Esophagus muscularis mucosa (tissue), 4 donors: ENCODE results near the gene COMMD6. TPM values are rescaled to one million over a fixed set of nuclear protein-coding genes. Genes with fewer than 3 reads are reported as not detected.
A peak's percentile ranks its signal among the peaks of the same experiment; 100 is the strongest.
"Not testable (repeated sequence)": the region's sequence is repeated elsewhere in the genome, so short reads cannot be mapped to it uniquely, and the experiment has no call there.

Source experiments
- DNase-seq: peaks from one replicate; pipeline ENCODE4 v3.0.0-alpha.2; 2017; ENCODE audit errors: extremely low spot score
- H3K27ac ChIP-seq, 4 donors: fragments of 200-600 bp; sonication (generic); replicated peaks in 1 of 4; 1 replicate in 3 of 4; 2 replicates in 1 of 4; pipeline ENCODE4 v1.5.1; 2016 to 2019; ENCODE audit warnings: mild to moderate bottlenecking in 1 of 4
- H3K27me3 ChIP-seq, 4 donors: fragments of 200-600 bp; sonication (generic); one replicate each; pipeline versions ENCODE4 v1.5.1 to v1.6.0; 2016 to 2019
- H3K36me3 ChIP-seq, 4 donors: fragments of 200-600 bp; sonication (generic); one replicate each; pipeline ENCODE4 v1.5.1; 2016 to 2019
- H3K4me1 ChIP-seq, 4 donors: fragments of 200-600 bp; sonication (generic); one replicate each; pipeline ENCODE4 v1.5.1; 2016 to 2019
- H3K4me3 ChIP-seq, 4 donors: fragments of 200-600 bp; sonication (generic); 1 replicate in 2 of 4; 2 replicates in 2 of 4; pipeline ENCODE4 v1.5.1; 2016 to 2019; ENCODE audit warnings: mild to moderate bottlenecking in 4 of 4, moderate library complexity in 1 of 4
- H3K9me3 ChIP-seq, 4 donors: fragments of 200-600 bp; sonication (generic); 1 replicate in 3 of 4; 2 replicates in 1 of 4; pipeline ENCODE4 v1.5.1; 2016 to 2019
- EP300 ChIP-seq: sonication (generic); formaldehyde crosslinking; IDR thresholded peaks from one replicate; pipeline ENCODE4 v1.6.1; 2017; ENCODE audit warnings: antibody characterized with exemption
- POLR2A ChIP-seq: fragments of 450-650 bp; IDR thresholded peaks from one replicate; pipeline ENCODE4 v1.6.1; 2017; ENCODE audit warnings: antibody characterized with exemption, moderate library complexity, mild to moderate bottlenecking, low read depth
- POLR2AphosphoS5 ChIP-seq, 2 donors: sonication (generic); formaldehyde crosslinking; IDR thresholded peaks; one replicate each; pipeline ENCODE4 v1.6.1; 2017; ENCODE audit warnings: antibody characterized with exemption in 2 of 2
- WGBS: methylation state at CpG from one replicate; pipeline ENCODE4 v1.1.5; 2018; 5-methylcytosine and 5-hydroxymethylcytosine counted together
- intact Hi-C: fragments of 100-400 bp; cut with DNase I; formaldehyde crosslinking; loops from one replicate; pipeline ENCODE4 v1.15.1; 2023
- total RNA-seq, 4 donors: library from RNA; depleted of rRNA; stranded (reverse); fragments of >200 nt; gene quantifications; one replicate each; pipeline versions ENCODE4 v1.1.0 to v1.2.1, GENCODE V29; 2016
- TF ChIP-seq, protein P1 (sequence below), 3 experiments: fragments of 200-600 bp in 2 of 3; fragments of 450-650 bp in 1 of 3; sonication (generic) in 2 of 3; IDR thresholded peaks; one replicate each; pipeline ENCODE4 v1.5.1; 2017 to 2019; ENCODE audit warnings: antibody characterized with exemption in 3 of 3, mild to moderate bottlenecking in 2 of 3, moderate library complexity in 1 of 3

COMMD6 gene
- total RNA-seq, 4 donors from 2014 or later: 83.2 to 156 (median 109) TPM

DNA sequence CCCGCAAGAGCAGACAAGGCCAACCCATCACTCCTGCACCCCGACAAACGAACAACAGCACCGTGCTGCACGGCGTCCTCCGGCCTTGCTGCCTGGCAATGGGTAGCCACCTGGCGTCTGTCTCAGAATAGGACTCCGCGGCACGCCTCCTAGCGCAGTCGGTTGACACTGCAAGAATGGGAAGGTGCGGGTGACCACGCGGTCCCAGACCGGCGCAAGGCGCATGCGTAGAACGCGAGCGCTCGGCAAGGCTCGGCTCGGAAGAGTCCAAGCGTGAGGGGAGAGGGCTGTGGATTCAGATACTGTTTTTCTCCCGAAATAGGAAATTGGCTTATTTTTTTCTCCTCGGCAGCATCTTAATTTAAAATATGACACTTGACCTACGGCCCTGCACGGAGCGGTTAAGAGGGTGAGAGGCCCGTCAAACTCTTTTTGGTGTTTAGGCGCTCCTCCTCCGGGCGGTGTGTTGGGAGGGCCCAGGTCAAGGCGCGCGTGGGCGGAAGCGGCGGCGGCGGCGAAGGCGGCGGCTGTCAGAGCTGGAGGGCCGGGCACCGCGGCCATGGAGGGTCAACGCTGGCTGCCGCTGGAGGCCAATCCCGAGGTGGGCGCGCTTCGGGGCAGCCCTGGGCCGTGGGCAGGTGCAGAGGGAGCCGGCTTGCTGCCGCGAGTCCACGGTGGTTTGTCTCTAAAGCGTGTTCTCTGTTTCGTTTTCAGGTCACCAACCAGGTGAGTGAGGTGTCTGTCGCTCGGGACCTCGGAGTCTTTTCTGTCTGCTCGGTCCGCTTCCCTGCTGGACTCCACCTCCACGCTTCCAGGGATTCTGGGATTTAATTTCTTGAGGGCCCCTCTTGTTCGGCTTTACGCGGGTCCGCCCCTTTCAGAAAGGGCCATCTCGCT lies 11.9 kb upstream of the COMMD6 start, which contains the start of gene UCHL3:
UCHL3 (plus strand) TSS at position 530 of the 897 bp plus-strand sequence; CDS start at position 560, 30 bp downstream.
- WGBS: under 1% methylated on average over 41 of the region's 74 CpGs
- no peaks in the 10 kb centered on the region for H3K9me3 ChIP-seq
- no peaks in the 10 kb centered on the region for H3K27me3 ChIP-seq
- H3K4me1 ChIP-seq: peaks cover 4 to 20% (median 17%) of the 10 kb centered on the region in 4 donors
- TF ChIP-seq EP300 (no peak), POLR2AphosphoS5 (IDR thresholded peaks at IDR 0.05) (peak; percentile 71 to 91), POLR2A (no peak)
- TF ChIP-seq, protein P1, sequence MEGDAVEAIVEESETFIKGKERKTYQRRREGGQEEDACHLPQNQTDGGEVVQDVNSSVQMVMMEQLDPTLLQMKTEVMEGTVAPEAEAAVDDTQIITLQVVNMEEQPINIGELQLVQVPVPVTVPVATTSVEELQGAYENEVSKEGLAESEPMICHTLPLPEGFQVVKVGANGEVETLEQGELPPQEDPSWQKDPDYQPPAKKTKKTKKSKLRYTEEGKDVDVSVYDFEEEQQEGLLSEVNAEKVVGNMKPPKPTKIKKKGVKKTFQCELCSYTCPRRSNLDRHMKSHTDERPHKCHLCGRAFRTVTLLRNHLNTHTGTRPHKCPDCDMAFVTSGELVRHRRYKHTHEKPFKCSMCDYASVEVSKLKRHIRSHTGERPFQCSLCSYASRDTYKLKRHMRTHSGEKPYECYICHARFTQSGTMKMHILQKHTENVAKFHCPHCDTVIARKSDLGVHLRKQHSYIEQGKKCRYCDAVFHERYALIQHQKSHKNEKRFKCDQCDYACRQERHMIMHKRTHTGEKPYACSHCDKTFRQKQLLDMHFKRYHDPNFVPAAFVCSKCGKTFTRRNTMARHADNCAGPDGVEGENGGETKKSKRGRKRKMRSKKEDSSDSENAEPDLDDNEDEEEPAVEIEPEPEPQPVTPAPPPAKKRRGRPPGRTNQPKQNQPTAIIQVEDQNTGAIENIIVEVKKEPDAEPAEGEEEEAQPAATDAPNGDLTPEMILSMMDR (IDR thresholded peaks at IDR 0.05): peak; percentile 85 to 90 (median 87)
- H3K27ac ChIP-seq: peak within 1 kb of the TSS; percentile 54 to 80 (median 72)
- peak; percentile 97 for DNase-seq
- peak within 1 kb of the TSS; percentile 73 to 97 (median 77) for H3K4me3 ChIP-seq
- H3K36me3 ChIP-seq: peaks cover 0 to 8% (median 0%) of the 10 kb centered on the region in 4 donors
- intact Hi-C loops: loop anchor here (2.0 to 5.0 kb wide), 2 partner anchors 67 to 177 kb away; partner anchors contain the start of gene TBC1D4

GRCh38 chr13:75547917-75548316 lies 10.3 kb upstream of the COMMD6 start:
- intact Hi-C loops: loop anchor here (2.0 kb wide), 1 partner anchor 175 kb away; no protein-coding TSS in a partner anchor
- H3K36me3 ChIP-seq: no peaks in the 10 kb centered on the region
- H3K9me3 ChIP-seq: no peaks in the 10 kb centered on the region
- H3K4me1 ChIP-seq: peaks cover 4 to 20% (median 17%) of the 10 kb centered on the region in 4 donors
- H3K27ac ChIP-seq: no peak overlapping the region
- H3K27me3 ChIP-seq: no peaks in the 10 kb centered on the region
- WGBS: 75% methylated on average over 2 of the region's 3 CpGs
- H3K4me3 ChIP-seq: no peak overlapping the region
- no peak for DNase-seq
- TF ChIP-seq, protein P1 (IDR thresholded peaks at IDR 0.05): no peak
- TF ChIP-seq POLR2AphosphoS5 (IDR thresholded peaks at IDR 0.05) (no peak), EP300 (no peak), POLR2A (no peak)

GRCh38 chr13:75545386-75545785 lies 7.7 kb upstream of the COMMD6 start:
- peaks cover 2 to 10% (median 8%) of the 10 kb centered on the region in 4 donors for H3K4me1 ChIP-seq
- DNase-seq, H3K36me3 ChIP-seq, H3K4me3 ChIP-seq, intact Hi-C loops, H3K9me3 ChIP-seq, H3K27me3 ChIP-seq, H3K27ac ChIP-seq: not testable (repeated sequence)
- WGBS: 91% methylated on average over 14 of the region's 14 CpGs

DNA sequence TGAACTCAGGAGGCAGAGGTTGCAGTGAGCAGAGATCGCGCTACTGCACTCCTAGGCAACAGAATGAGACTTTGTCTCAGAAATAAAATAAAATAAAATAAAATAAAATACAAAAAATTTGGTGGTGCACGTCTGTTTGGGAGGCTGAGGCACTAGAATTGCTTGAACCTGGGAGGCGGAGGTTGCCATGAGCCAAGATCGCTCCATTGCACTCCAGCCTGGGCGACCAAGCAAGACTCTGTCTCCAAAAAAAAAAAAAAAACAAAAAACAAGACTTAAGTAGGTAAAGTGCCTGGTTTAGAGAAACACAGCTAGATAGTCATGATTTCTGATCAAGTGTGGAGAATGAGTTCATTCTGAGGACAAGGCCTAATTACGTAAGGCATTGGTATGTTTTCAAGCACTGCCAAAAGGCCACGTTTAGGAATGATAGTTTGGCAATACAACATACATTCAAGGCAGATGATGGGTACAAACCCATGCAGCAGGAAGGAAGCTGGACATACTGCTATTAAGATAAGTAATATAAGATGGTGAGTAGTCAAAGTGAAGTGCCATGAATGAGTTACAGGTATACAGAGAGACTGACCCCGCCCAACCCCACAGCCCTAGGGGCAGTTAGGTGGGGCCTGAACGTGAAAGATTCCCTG lies 7.2 kb upstream of the COMMD6 start:
- intact Hi-C loops: no loop called here

More for the DNA sequence above, 7.2 kb upstream of the COMMD6 start:
- Histone ChIP-seq H3K27ac (no peak overlapping the region), H3K4me1 (peaks cover 0 to 6% (median 4%) of the 10 kb centered on the region in 4 donors), H3K9me3 (no peaks in the 10 kb centered on the region), H3K4me3 (no peak overlapping the region), H3K36me3 (no peaks in the 10 kb centered on the region), H3K27me3 (no peaks in the 10 kb centered on the region)
- 89% methylated on average over 10 of the region's 10 CpGs for WGBS
- TF ChIP-seq POLR2A (no peak), POLR2AphosphoS5 (IDR thresholded peaks at IDR 0.05) (peak in 1 of 2 donors; percentile 37), EP300 (no peak)
- TF ChIP-seq, protein P1 (IDR thresholded peaks at IDR 0.05): no peak
- no peak for DNase-seq
